Right hindlimb (tissue), 1 donor: ENCODE measurements around the gene IFT122.

ENCODE experiments used
- DNase-seq: peaks from one replicate; pipeline ENCODE4 v3.0.0-alpha.2; 2018

Gene IFT122

DNA sequence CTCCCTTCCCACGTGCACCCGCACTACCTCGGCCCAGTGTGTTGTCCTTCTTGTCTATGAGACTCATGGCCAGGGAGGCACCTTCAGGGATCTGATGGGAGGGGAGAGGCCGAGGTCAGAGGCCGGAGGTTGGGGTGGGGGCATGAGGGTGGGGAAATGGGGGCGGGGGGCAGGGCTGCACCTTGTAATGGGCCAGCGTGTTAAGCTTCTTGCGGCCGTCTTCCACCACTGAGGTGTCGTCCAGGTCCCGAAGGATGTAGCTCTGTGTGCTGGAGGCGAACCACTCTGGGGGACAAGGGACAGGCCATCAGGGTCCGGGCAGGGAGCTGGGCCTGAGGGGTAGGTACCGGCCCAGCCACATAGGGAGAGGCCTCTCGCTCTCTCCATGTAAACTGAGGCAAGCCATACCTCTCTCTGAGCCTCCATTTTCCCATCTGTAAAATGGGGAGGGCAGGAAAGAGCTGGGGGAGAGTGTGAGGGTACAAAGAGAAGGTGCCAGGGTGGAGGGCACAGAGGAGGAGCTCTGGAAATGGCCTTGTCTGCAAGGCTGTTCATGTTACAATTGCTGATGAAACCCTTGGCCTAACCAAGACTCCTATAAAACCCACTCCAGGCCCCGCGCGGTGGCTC, 121.7 kb downstream of the IFT122 start:
- no peak for DNase-seq

DNA sequence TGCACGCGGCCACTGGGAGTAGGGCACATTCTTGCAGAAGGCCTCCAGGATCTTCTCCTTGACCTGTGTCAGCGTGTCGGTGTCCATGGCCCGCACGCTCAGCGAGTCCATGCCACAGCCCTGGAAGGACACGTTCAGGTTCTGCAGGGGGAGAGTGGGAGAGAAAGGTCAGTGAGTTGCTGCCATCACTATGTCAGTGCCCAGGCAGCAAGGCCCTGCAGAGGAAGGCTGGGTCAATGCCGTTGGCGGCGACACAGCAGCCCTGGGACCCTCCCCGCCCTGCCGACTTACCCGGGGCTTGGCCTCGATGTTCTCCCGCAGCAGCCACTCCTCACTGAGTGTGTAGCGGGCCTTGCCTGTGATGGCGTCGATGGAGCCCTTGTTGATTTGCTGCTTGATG, 122.8 kb downstream of the IFT122 start:
- no peak for DNase-seq

DNA sequence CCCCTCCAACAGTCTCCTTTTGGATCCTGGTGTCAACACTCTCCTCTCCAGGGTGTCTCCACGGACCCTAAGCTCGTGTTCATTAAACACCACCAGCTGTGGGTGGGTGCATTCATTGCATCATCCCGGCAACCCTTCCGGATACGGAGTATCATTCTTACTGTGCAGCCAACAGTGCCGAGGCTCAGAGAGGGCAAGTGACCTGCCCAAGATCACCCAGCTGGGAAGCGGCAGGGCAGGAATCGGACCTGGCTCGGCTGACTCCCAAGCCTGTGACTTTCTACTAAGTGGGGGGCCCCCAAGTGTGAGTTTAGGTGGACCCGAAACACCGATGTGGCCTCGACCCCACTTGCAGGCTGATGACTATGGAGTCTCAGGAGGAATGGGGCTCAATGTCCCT, 123.3 kb downstream of the IFT122 start:
- DNase-seq = no peak

DNA sequence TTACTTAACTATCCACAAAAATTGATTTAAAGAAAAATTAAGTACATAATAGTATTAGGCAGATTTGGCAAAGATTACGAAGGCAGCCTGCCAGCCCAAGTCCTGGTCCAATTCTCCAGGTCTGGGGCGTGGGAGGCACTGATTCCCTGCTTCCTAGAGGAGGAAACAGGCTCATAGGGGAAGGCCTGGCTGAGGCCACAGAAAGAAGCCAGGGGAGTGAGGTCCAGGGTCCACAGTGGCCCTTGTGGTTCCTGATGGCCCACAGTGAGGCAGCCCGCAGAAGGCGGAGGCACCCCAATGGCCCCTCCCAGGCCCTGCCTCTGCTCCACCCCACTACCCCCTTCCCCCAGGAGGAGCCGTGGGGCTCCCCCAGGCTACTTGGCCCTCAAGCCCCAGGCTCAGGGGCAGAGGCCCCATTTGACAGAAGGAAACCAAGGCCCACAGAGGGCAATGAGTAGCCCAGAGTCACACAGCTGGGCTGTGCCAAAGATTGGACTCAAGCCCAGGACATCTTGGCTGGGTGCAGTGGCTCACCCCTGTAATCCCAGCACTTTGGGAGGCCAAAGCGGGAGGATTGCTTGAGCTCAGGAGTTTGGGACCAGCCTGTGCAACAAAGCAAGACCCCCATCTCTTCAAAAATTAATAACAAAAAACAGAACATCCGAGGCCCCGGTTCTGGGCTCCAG, 124.0 kb downstream of the IFT122 start:
- no peak for DNase-seq

DNA sequence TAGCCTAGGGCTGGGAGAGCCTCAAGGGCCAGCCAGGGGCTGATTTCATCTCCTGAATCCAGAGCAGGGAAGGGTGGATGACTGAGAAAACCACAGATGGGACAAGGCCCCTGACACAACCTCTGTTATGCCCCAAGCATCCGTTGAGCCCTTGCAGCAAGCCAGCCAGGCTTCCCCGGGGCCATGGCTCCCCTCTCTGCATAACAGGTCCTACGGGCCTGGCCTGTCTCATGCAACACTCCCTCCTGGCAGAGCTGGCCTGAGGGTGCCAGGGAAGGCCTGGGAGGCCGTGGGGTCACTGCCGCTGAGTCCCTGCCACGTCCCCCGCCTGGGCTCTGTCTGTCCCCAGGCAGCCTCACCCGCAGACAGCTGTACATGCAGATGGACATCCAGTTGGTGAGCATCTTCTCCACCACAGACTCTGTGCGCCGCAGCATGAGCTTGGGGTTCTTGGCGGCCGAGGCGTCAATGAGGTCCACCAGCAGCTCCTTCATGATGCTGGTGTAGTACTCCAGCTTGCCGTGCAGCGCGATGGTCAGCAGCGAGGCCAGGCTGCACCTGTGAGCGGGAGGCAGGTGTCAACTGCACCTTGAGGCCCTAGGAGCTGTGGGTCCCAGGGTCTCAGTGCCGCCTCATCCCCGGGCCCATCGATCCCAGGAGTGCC, 125.1 kb downstream of the IFT122 start:
- no peak for DNase-seq

DNA sequence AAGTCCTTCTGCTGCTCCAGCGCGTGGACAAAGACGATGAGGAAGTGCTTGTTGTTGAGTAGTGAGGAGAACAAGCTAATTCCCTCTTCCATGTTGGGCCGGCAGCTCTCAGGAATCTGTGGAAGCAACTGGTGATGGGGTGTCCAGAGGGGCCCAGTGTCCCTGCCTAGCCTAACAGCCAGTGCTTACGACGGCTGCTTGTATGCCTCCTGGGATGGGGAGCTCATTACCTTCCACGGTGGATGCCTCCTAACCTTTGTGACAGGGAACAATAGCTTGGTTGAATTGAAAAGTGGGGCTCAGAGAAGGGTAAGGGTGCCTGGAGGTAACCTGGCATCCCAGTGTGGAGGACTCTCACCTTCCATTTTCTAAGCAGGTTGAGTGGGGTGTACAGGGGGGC, 125.9 kb downstream of the IFT122 start:
- DNase-seq = no peak

DNA sequence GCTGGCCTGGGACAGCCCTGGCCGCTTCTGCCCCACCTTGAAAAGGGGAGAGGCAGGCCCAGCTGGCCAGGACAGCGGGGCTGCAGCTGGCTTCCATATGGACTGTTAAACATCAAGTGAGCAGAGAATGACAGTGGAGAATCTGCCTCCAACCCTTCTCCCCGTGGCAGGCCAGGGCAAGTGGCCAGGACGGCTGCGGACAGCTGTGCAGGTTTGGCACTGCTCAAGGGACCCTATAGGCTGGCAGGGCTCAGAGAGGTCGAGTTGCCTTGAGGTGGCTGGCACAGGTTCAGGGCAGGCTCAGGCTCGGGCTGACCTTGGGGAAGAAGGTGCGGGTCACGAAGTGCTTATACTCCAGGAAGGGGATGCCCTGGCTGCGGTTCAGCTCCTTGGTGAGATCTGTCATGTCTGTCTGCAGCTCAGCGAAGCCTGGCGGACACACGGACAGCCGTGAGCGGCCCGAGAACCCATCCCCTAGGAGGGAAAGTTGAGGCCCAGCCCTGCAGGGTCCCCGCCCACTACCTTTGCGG, 127.2 kb downstream of the IFT122 start:
- DNase-seq = peak; percentile 80

DNA sequence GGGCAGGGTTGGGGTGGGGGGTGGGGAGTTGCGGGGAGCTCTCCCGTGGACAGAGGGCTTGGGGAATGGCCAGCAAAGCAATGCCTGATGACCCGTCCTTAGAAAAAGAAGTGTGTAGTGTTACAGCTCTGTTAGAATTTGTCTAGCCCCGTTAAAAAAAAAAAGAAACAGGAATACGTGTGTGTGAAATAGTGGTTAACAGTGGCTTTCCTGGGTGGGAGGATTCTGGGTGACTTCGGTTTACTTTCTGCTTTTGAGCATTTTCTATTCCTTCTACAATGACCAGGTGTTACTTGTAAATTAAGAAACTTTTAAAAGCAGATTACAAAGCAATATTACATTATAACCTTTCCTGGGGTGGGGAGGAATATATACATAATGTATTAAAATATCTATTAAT, 127.9 kb downstream of the IFT122 start:
- DNase-seq = no peak

DNA sequence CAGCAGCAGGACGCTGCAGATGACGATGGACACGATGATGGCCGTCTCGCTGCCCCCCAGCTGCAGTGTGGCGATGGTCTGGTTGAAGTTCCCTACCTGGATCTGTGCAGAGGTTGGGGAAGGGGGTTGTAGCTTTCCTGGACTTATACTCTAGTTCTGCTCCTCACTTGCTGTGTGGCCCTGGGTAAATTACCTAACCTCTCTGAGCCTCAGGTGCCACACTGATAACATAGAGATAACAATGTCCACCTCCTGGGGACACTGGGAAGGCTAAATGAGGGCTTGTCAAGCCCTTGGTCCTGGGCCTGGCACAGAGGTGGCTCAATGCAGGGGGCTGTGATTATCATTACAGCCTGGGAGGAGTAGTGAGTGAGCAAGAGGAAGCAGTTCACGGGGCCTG, 129.8 kb downstream of the IFT122 start:
- no peak for DNase-seq
